HG03460 (cell line): ENCODE measurements around the gene HEPHL1.
"Not testable (repeated sequence)": the region's sequence is repeated elsewhere in the genome, so short reads cannot be mapped to it uniquely, and the experiment has no call there.

Experiments used
- ATAC-seq: cut with Tn5 transposase; IDR thresholded peaks from one replicate; pipeline ENCODE4 v1.9.1; 2021; ENCODE audit not compliant: unreplicated experiment

HEPHL1 gene

GRCh38 chr11:94147433-94147845, 126.3 kb downstream of the HEPHL1 start:
- ATAC-seq, result no peak

GRCh38 chr11:94148189-94148588, 127.0 kb downstream of the HEPHL1 start:
- ATAC-seq, result no peak

GRCh38 chr11:94149431-94150017, 128.4 kb downstream of the HEPHL1 start:
- ATAC-seq, result no peak

- ATAC-seq, result no peak
Measured at GRCh38 chr11:94150056-94150455, 128.9 kb downstream of the HEPHL1 start.

- ATAC-seq, result no peak
Measured at GRCh38 chr11:94150704-94151685, 129.8 kb downstream of the HEPHL1 start.

- peak; percentile 54 for ATAC-seq
Measured at GRCh38 chr11:94151903-94152677, 130.9 kb downstream of the HEPHL1 start.

- no peak for ATAC-seq
Measured at GRCh38 chr11:94152678-94153065, 131.5 kb downstream of the HEPHL1 start.

- ATAC-seq, result no peak
Measured at GRCh38 chr11:94153320-94153719, 132.2 kb downstream of the HEPHL1 start.

GRCh38 chr11:94154095-94154856, 133.1 kb downstream of the HEPHL1 start:
- ATAC-seq, result no peak

- not testable (repeated sequence) for ATAC-seq
Measured at GRCh38 chr11:94157339-94157738, 136.2 kb downstream of the HEPHL1 start.
